D721Med (cell line): ENCODE results near the gene GAL3ST3.

Source experiments
- DNase-seq: peaks from one replicate; pipeline ENCODE4 v3.0.0; 2011; ENCODE audit warnings: low spot score; ENCODE audit not compliant: insufficient read length
- FAIRE-seq: peaks from 2 replicates; lab custom pipeline; 2011; peaks lifted over from hg19 to GRCh38; lab: Jason Lieb, UNC
- CTCF ChIP-seq: IDR thresholded peaks from 2 replicates; pipeline ENCODE4 v1.5.1; 2012; ENCODE audit warnings: mild to moderate bottlenecking, control low read depth; ENCODE audit not compliant: insufficient read depth; ENCODE audit errors: missing control alignments

Gene GAL3ST3

DNA sequence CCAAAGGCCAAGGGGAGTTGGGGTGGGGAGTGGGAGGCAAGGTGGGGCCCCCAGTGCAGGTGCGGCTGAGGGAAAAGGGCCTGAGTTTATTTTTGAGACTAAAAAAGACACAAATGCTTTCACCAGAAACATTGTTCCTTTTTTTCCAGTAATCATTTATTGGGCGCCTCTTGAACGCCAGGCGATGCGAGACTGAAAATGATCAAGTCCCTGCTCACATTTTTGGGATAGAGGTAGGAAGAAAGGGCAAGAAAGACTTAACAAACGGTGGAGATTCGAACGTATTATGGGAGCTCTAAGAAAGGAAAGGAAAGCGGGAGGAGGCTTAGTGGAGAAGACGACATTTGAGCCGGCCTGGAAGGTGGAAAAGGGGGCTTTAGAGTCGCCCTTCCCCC lies 2.4 kb upstream of the GAL3ST3 start:
- FAIRE-seq (no peak), DNase-seq (no peak)
- no peak for TF ChIP-seq CTCF

- TF ChIP-seq CTCF: no peak
- no peak for DNase-seq
- no peak for FAIRE-seq
Measured at GRCh38 chr11:66050581-66051231, 1.7 kb upstream of the GAL3ST3 start.

DNA sequence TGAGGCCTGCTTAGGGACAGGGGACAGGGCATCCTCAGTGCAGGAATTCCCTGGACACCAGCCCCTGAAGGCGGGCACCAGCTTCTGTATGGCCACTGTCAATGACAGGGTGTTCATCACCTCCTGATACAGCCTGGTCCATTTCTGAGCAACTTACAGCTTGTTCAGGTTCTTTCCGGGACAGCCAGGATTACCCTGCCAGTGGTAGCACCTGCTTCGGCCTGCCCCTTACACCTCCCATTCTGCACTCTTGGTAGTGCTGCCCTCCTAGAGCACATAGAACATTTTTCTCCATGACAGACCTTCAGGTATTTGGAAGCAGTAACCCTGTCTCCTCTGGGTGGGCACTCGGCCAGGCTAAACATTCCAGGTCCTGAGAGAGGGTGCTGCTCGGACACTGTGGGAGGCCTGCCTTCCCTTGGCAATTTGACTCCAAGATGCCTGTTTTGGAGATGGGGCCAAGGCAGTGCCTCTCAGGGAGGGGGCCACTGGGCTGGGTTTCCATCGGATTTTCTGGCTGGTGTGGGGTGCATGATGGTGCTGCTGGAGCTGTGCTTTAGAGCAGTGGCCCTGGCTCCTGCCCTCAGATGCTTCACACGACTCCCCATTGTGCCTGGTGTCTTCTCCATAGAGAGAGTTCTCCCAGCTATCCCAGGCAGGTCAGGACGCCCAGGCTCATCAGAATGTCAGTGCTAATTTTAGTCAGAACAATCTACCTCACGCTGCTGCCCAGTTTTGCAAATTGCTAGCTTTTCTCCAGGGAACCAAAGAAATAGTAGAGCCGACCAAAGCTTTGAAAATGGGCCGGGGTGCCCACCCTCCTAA lies 1.2 kb downstream of the GAL3ST3 start:
- DNase-seq: no peak
- no peak for FAIRE-seq
- no peak for TF ChIP-seq CTCF

GRCh38 chr11:66046901-66047300 lies 2.1 kb downstream of the GAL3ST3 start:
- FAIRE-seq (peak; percentile 70), DNase-seq (no peak)
- TF ChIP-seq CTCF: no peak

DNA sequence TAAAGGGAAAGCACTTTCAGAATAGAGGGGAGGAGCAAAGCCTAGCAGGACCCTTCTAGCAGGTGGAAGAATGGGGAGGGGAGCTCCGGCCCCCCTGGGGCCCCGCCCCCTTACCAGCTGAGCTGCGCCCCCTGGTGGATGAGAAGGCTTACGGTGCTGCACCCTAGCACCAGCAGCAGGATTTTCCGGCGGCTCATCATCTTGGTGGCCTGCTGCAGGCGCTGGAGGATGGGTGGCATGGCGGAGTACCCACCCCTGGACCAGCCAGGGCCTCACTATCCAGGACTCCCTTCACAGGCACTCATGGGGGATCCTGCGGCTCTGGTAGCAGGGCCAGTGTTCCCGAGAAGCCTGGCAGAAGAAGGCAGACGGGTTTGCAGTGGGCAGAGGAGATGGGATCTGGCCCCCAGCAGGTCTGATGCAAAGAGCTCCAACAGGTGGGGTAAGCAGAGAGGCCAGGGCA lies 3.8 kb downstream of the GAL3ST3 start:
- FAIRE-seq (no peak), DNase-seq (peak; percentile 87)

DNA sequence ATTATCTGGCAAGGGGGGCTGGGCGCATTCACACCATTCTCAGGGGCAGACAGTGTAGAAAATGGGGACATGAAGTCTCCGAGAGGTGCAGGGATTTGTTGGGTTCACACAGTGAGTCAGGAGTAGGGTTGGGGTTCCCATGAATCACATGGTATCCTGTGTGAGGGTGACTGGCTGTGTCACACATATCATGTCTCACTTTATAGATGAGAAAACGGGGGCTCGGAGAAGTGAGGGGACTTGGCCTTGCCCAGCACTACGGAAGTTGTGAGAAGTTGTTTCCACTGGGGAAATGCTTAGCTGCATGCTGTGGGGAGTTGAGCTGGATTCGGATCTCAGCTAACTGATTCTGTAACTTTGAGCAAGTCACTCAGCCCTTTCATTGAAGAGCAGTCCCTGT lies 4.2 kb downstream of the GAL3ST3 start:
- no peak for TF ChIP-seq CTCF
- FAIRE-seq: no peak
- DNase-seq: no peak

More for the DNA sequence above, 3.8 kb downstream of the GAL3ST3 start:
- peak; percentile 85 for TF ChIP-seq CTCF
